Esophagus squamous epithelium (tissue), 4 donors: Measurements from ENCODE around the gene TRIM24.

Experiments used
- POLR2A ChIP-seq, 4 donors: fragments of 450-650 bp; IDR thresholded peaks; one replicate each; pipeline ENCODE4 v1.6.1; 2017; ENCODE audit warnings: antibody characterized with exemption in 4 of 4, mild to moderate bottlenecking in 4 of 4, moderate library complexity in 3 of 4
- TF ChIP-seq, protein P1 (sequence below), 6 experiments: fragments of 450-650 bp in 4 of 6; fragments of 200-600 bp in 2 of 6; sonication (generic) in 2 of 6; IDR thresholded peaks; one replicate each; pipeline ENCODE4 v1.5.1; 2016 to 2019; ENCODE audit warnings: antibody characterized with exemption in 6 of 6, mild to moderate bottlenecking in 4 of 6, moderate library complexity in 4 of 6

- TF ChIP-seq, protein P1, sequence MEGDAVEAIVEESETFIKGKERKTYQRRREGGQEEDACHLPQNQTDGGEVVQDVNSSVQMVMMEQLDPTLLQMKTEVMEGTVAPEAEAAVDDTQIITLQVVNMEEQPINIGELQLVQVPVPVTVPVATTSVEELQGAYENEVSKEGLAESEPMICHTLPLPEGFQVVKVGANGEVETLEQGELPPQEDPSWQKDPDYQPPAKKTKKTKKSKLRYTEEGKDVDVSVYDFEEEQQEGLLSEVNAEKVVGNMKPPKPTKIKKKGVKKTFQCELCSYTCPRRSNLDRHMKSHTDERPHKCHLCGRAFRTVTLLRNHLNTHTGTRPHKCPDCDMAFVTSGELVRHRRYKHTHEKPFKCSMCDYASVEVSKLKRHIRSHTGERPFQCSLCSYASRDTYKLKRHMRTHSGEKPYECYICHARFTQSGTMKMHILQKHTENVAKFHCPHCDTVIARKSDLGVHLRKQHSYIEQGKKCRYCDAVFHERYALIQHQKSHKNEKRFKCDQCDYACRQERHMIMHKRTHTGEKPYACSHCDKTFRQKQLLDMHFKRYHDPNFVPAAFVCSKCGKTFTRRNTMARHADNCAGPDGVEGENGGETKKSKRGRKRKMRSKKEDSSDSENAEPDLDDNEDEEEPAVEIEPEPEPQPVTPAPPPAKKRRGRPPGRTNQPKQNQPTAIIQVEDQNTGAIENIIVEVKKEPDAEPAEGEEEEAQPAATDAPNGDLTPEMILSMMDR (IDR thresholded peaks at IDR 0.05), result no peak
- TF ChIP-seq POLR2A (IDR thresholded peaks at IDR 0.05), result no peak
Observed at GRCh38 chr7:138440460-138440859, 19.6 kb upstream of the TRIM24 start.
